HepG2 (cell line): Measurements from ENCODE around the gene RANBP6.

Source experiments
- FOXK2 ChIP-seq: fragments of 450-650 bp; IDR thresholded peaks from 2 replicates; pipeline ENCODE4 v1.6.1; 2016
- SIX1 ChIP-seq: sonication (generic); formaldehyde crosslinking; IDR thresholded peaks from 2 replicates; pipeline ENCODE4 v1.4.0; 2020; ENCODE audit warnings: missing genetic modification reagents, borderline replicate concordance
- U2AF2 ChIP-seq: fragments of 200-400 bp; formaldehyde crosslinking; IDR thresholded peaks from 2 replicates; pipeline ENCODE4 v1.6.1; 2017; ENCODE audit warnings: low read depth, mild to moderate bottlenecking, low read length
- XRCC5 ChIP-seq: fragments of 200-400 bp; formaldehyde crosslinking; optimal IDR thresholded peaks from 2 replicates; pipeline ENCODE3; 2017; ENCODE audit warnings: mild to moderate bottlenecking, low read length
- ZBTB20 ChIP-seq: sonication (generic); formaldehyde crosslinking; IDR thresholded peaks from 2 replicates; pipeline ENCODE4 v1.8.1; 2023; ENCODE audit warnings: missing genetic modification reagents, low read depth, mild to moderate bottlenecking, borderline replicate concordance
- ZNF556 ChIP-seq: sonication (generic); formaldehyde crosslinking; IDR thresholded peaks from 2 replicates; pipeline ENCODE4 v1.4.0; 2020; ENCODE audit warnings: mild to moderate bottlenecking, missing genetic modification reagents, borderline replicate concordance
- TF ChIP-seq, protein P1 (sequence below), 2 experiments: sonication (generic) in 1 of 2; formaldehyde crosslinking in 1 of 2; IDR thresholded peaks; 2 replicates each; pipeline versions ENCODE4 v1.4.0 to v1.6.1; 2016 to 2020; ENCODE audit warnings: borderline replicate concordance in 1 of 2, low read depth in 1 of 2, mild to moderate bottlenecking in 1 of 2, missing genetic modification reagents in 1 of 2
- TF ChIP-seq, protein P2 (sequence below): sonication (generic); formaldehyde crosslinking; IDR thresholded peaks from 2 replicates; pipeline ENCODE4 v1.5.0; 2020; ENCODE audit warnings: missing genetic modification reagents
- TF ChIP-seq, protein P3 (sequence below): IDR thresholded peaks from 2 replicates; pipeline ENCODE4 v1.6.1; 2012; ENCODE audit warnings: inconsistent platforms
- TF ChIP-seq, protein P4 (sequence below): sonication (generic); formaldehyde crosslinking; conservative IDR thresholded peaks from 2 replicates; pipeline ENCODE4 v1.4.0; 2020; ENCODE audit warnings: missing genetic modification reagents

DNA sequence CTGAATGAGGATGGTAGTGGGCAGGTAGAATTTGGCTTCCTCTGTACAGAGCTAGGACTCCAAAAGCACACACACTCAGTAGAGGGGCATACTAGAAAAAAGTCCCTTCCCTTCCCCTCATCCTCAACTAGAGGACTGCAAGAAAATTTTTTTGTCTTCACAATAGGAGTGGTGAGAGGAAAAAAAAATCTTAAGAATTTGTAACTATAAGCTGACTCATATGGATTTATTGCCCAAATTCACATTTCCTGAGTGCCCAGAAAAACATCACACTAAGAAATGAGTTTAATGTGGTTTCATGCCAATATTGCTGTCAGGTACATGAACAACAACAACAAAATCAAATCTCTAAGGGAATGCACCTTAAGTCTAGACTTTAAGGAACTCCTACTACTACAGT lies 43.7 kb downstream of the RANBP6 start:
- TF ChIP-seq ZBTB20 (CRISPR knock-in tag) (no peak), XRCC5 (no peak), ZNF556 (CRISPR knock-in tag) (no peak), SIX1 (CRISPR knock-in tag) (no peak), U2AF2 (no peak), FOXK2 (no peak)
- TF ChIP-seq, protein P1, sequence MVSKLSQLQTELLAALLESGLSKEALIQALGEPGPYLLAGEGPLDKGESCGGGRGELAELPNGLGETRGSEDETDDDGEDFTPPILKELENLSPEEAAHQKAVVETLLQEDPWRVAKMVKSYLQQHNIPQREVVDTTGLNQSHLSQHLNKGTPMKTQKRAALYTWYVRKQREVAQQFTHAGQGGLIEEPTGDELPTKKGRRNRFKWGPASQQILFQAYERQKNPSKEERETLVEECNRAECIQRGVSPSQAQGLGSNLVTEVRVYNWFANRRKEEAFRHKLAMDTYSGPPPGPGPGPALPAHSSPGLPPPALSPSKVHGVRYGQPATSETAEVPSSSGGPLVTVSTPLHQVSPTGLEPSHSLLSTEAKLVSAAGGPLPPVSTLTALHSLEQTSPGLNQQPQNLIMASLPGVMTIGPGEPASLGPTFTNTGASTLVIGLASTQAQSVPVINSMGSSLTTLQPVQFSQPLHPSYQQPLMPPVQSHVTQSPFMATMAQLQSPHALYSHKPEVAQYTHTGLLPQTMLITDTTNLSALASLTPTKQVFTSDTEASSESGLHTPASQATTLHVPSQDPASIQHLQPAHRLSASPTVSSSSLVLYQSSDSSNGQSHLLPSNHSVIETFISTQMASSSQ (IDR thresholded peaks at IDR 0.05; ENCODE audit: low read depth): no peak
- TF ChIP-seq, protein P1 (CRISPR knock-in tag; IDR thresholded peaks at IDR 0.05; ENCODE audit: borderline replicate concordance): no peak
- TF ChIP-seq, protein P2, sequence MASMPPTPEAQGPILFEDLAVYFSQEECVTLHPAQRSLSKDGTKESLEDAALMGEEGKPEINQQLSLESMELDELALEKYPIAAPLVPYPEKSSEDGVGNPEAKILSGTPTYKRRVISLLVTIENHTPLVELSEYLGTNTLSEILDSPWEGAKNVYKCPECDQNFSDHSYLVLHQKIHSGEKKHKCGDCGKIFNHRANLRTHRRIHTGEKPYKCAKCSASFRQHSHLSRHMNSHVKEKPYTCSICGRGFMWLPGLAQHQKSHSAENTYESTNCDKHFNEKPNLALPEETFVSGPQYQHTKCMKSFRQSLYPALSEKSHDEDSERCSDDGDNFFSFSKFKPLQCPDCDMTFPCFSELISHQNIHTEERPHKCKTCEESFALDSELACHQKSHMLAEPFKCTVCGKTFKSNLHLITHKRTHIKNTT (CRISPR knock-in tag): no peak
- TF ChIP-seq, protein P3, sequence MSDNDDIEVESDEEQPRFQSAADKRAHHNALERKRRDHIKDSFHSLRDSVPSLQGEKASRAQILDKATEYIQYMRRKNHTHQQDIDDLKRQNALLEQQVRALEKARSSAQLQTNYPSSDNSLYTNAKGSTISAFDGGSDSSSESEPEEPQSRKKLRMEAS: no peak
- TF ChIP-seq, protein P4, sequence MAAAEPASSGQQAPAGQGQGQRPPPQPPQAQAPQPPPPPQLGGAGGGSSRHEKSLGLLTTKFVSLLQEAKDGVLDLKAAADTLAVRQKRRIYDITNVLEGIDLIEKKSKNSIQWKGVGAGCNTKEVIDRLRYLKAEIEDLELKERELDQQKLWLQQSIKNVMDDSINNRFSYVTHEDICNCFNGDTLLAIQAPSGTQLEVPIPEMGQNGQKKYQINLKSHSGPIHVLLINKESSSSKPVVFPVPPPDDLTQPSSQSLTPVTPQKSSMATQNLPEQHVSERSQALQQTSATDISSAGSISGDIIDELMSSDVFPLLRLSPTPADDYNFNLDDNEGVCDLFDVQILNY: no peak
